C4-2B (cell line): ENCODE results near the gene CA10.

Experiments
- H3K27ac ChIP-seq: fragments of 450-650 bp; 2 replicates; pipeline ENCODE4 v1.5.1; 2017
- CTCF ChIP-seq: fragments of 450-650 bp; conservative IDR thresholded peaks from 2 replicates; pipeline ENCODE4 v1.5.1; 2017; ENCODE audit warnings: mild to moderate bottlenecking
- ZFX ChIP-seq: fragments of 450-650 bp; IDR thresholded peaks from 2 replicates; pipeline ENCODE4 v1.6.1; 2017

The CA10 gene

GRCh38 chr17:51710634-51710979 lies 447.9 kb downstream of the CA10 start:
- H3K27ac ChIP-seq, result no peak overlapping the region
- TF ChIP-seq ZFX (no peak), CTCF (no peak)

GRCh38 chr17:51709694-51710633 lies 448.6 kb downstream of the CA10 start:
- no peak overlapping the region for H3K27ac ChIP-seq
- no peak for TF ChIP-seq CTCF
- TF ChIP-seq ZFX, result no peak

GRCh38 chr17:51707216-51707615 lies 451.3 kb downstream of the CA10 start:
- TF ChIP-seq CTCF (no peak), ZFX (no peak)
- no peak overlapping the region for H3K27ac ChIP-seq

GRCh38 chr17:51706093-51706492 lies 452.4 kb downstream of the CA10 start:
- H3K27ac ChIP-seq, result no peak overlapping the region
- TF ChIP-seq ZFX (no peak), CTCF (no peak)

GRCh38 chr17:51703361-51704341 lies 454.9 kb downstream of the CA10 start:
- TF ChIP-seq ZFX (no peak), CTCF (no peak)
- no peak overlapping the region for H3K27ac ChIP-seq

- TF ChIP-seq CTCF (no peak), ZFX (no peak)
- H3K27ac ChIP-seq, result no peak overlapping the region
Measured at GRCh38 chr17:51702963-51703360, 455.6 kb downstream of the CA10 start.

- H3K27ac ChIP-seq, result no peak overlapping the region
- TF ChIP-seq CTCF, result no peak
- no peak for TF ChIP-seq ZFX
Measured at GRCh38 chr17:51701501-51701900, 457.0 kb downstream of the CA10 start.
